ENCODE measurements around the gene FIBIN.

The FIBIN gene

GRCh38 chr11:27020751-27021150, 26.8 kb downstream of the FIBIN start:
- DNase-seq (ENCODE audit: extremely low read depth in 1 of 2, low read depth in 1 of 2), result no peak

DNA sequence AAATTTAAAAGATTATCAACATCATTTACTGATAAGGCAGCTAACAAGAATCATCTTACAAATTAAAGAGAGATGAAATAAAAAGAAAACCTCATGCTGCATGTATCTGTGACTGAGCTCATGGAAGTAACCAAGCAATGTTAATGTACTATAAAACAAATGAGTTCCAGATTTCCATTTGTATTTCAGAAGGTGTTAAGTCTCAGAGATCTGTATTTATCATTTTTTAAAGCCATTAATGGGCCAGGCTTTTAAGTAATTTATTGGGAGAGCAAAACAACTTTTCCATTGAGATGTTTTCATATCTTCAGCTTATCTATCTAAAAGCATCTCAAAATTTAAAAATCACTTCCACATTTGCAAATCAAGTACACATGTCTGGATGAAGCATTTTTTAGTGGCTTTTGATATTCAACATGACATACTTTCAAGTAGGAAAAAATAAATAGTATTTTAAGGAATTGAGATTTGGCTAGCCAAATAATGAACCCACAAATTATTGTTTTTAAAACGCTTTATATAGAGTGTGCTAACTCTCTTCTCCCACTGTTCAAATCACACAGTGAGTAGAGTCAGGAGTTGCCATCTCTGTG, 28.8 kb downstream of the FIBIN start:
- DNase-seq (ENCODE audit: extremely low read depth in 1 of 2, low read depth in 1 of 2), result no peak

DNA sequence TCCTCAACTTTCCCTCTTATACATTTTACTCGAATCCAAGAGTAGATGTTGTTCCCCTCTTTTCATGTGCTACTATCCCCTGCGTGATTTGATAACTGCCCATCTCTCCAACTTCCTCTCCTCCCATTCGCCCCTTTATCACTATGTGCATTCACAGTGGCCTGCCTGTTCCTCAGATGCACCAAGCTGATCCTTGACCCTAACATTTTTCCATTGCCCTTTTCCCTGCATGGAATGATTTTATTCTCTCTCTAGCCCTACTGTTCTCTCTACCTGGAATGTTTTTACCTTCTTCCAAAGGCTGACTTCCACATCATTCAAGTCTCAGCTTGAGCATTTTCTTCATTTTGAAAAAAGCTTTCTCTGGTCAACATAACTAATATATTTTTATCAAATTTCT, 31.0 kb downstream of the FIBIN start:
- DNase-seq (ENCODE audit: extremely low read depth in 1 of 2, low read depth in 1 of 2), result no peak

GRCh38 chr11:27025312-27025955, 31.5 kb downstream of the FIBIN start:
- DNase-seq (ENCODE audit: extremely low read depth in 1 of 2, low read depth in 1 of 2), result no peak

GRCh38 chr11:27025957-27026733, 32.2 kb downstream of the FIBIN start:
- no peak for DNase-seq (ENCODE audit: extremely low read depth in 1 of 2, low read depth in 1 of 2)

DNA sequence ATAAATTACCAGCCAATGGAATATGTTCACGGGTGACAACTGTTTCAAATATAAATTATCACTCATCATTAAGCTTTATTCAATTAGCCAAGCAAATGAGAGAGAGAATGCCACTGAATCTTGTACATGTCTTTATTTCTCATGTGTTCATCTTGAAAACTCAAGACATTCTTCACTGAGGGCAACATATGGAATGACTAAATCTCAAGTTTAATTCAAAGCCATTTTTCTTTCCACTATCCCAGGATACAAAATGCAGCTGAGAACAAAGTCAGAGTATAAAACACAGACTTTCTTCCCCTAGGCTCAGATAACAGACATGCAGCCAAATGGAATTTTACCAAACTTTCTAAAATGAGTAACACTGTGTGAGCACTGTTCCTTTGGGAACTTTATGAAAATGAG, 34.7 kb downstream of the FIBIN start:
- no peak for DNase-seq (ENCODE audit: extremely low read depth in 1 of 2, low read depth in 1 of 2)

DNA sequence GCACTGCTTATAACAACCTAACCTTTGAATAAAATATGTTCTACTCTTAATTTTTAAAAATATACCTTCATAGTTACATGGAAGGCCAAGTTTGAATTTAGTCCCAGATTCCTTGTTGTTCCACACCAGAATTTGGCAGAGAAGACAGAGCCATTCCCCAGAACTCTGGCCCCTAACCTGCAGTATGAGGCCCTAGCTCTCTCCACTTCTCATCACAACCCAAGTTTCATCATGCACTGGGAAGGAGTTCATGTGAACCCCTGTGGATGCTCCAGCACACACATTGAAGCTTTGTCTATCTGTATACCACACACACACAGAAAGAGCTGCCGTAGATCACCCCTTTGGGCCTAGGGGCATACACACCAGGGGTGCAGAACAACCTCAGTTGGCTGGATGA, 36.1 kb downstream of the FIBIN start:
- DNase-seq (ENCODE audit: extremely low read depth in 1 of 2, low read depth in 1 of 2), result no peak

DNA sequence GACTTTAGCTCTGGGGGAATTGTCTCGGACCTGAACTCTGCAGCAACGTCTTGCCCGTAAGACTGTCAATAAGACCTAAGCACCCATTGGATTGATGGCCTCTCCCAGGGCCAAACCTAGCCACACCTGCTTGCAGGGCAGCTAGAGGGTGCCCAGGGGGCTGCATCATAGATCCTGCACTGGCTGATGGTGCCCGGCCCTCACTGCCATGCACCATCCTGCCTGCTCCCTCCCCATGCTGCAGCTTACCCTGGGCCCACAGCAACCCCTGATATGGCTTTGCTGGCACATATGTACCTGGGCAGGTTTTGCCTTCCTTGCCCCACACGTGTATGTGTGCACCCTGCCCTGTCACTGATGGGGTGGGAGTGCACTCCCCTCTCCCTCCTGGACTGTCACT, 37.8 kb downstream of the FIBIN start:
- no peak for DNase-seq (ENCODE audit: extremely low read depth in 1 of 2, low read depth in 1 of 2)

DNA sequence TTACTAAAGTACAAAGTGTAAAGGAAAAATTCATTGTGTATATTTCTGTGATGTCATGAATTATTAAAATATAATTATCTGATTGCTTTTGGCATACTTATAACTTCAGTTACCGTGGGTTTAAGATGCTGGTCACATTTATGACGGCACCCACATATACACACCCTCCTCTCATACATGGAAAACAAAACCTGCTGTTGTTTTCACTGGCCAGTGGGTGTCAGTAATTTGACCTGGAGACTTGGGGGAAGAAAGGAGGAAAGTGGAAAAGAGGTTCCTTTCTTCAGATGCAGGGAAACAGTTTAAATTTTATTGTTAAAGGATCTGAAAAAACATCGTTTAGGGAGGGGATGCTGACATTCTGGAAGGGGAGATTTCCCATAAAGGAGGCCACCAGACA, 46.0 kb downstream of the FIBIN start:
- no peak for DNase-seq (ENCODE audit: extremely low read depth in 1 of 2, low read depth in 1 of 2)

GRCh38 chr11:27040302-27041115, 46.6 kb downstream of the FIBIN start, which contains the start of gene BBOX1:
Gene BBOX1 (plus strand): TSS chr11:27040815. CDS start chr11:27055431, 14,616 bp downstream.
- DNase-seq (ENCODE audit: extremely low read depth in 1 of 2, low read depth in 1 of 2), result no peak

GRCh38 chr11:27041141-27041899, 47.4 kb downstream of the FIBIN start:
- DNase-seq (ENCODE audit: extremely low read depth in 1 of 2, low read depth in 1 of 2), result no peak

All from activated CD8-positive, alpha-beta memory T cell treated with anti-CD3 and anti-CD28 coated beads for 1 hour (primary cell).